SK-N-MC (cell line): ENCODE results near the gene VWCE.

Source experiments
- DNase-seq: peaks from one replicate; pipeline ENCODE4 v3.0.0-alpha.2; 2011; ENCODE audit warnings: low read depth, low spot score
- H3K27ac ChIP-seq: fragments of 200-600 bp; sonication (generic); 2 replicates; pipeline ENCODE4 v1.5.1; 2016; ENCODE audit warnings: mixed run types
- H3K36me3 ChIP-seq: fragments of 200-600 bp; sonication (generic); 2 replicates; pipeline ENCODE4 v1.6.1; 2017; ENCODE audit warnings: antibody characterized with exemption, low read length, mixed read lengths; ENCODE audit not compliant: insufficient read depth
- H3K4me3 ChIP-seq: fragments of 200-600 bp; sonication (generic); 2 replicates; pipeline ENCODE4 v1.5.1; 2016
- H3K9ac ChIP-seq: fragments of 200-600 bp; sonication (generic); 2 replicates; pipeline ENCODE4 v1.8.0; 2017; ENCODE audit warnings: mixed run types, mixed read lengths; ENCODE audit not compliant: insufficient read length
- H3K9me3 ChIP-seq: fragments of 200-600 bp; sonication (generic); 2 replicates; pipeline ENCODE4 v1.6.1; 2017; ENCODE audit warnings: low read depth, mild to moderate bottlenecking, antibody characterized with exemption, low read length, moderate library complexity, mixed read lengths
- EZH2 ChIP-seq: fragments of 200-600 bp; sonication (generic); IDR thresholded peaks from one replicate; pipeline ENCODE4 v1.6.1; 2017; ENCODE audit warnings: antibody characterized with exemption
- FOXP2 ChIP-seq: optimal IDR thresholded peaks from 2 replicates; pipeline ENCODE3; 2011; ENCODE audit warnings: mild to moderate bottlenecking, moderate library complexity; ENCODE audit not compliant: insufficient read depth; ENCODE audit errors: extremely low read length, control extremely low read depth
- POLR2AphosphoS5 ChIP-seq: IDR thresholded peaks from 2 replicates; pipeline ENCODE4 v1.6.1; 2012; ENCODE audit warnings: mild to moderate bottlenecking, low read depth, low read length, borderline replicate concordance

The VWCE gene

DNA sequence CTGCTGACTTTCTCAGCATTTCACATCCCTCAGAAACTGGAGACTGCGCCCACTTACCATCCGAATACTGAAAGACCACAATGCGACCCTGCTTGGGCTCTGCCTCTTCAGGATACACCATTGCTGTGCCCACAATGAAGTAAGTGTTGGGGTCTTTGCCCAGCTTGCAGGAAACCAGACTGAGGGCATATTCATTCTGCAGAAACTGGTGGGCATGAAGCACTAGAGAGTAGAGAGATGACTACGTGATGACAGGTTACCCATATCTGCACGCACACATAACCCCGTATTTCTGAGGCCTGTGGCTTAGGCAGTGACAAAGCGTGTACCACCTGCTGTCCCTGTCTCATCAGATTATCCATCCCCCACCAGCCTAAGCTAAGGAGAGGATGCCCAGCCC is 14.6 kb upstream of the VWCE start:
- Histone ChIP-seq H3K36me3 (peaks cover 94% of the 10 kb centered on the region), H3K9ac (no peak overlapping the region), H3K4me3 (no peak overlapping the region), H3K27ac (no peak overlapping the region), H3K9me3 (no peaks in the 10 kb centered on the region)
- TF ChIP-seq EZH2 (no peak), POLR2AphosphoS5 (no peak), FOXP2 (no peak)
- no peak for DNase-seq

DNA sequence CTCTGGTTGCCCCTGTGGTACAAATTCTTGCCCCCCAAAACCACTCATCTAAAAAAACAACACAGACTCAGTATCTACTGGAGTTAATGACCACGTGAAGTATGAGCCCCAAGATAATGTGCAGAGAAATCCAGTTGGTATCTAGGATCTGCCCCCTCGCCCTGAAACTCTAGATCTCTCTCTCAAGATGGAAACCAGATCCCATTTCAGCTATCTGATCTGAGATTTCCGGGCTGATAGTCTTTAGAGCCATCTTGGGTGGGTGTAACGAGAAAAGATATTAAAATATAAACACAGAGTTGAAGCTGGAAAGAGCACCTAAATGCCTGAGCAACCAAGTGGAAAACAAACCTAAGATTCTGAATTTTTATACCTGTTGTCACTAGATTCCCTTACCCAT is 14.0 kb upstream of the VWCE start:
- no peak overlapping the region for H3K27ac ChIP-seq
- no peak for DNase-seq
- no peak overlapping the region for H3K9ac ChIP-seq
- no peaks in the 10 kb centered on the region for H3K9me3 ChIP-seq
- H3K4me3 ChIP-seq = no peak overlapping the region
- TF ChIP-seq FOXP2 = no peak
- TF ChIP-seq EZH2 = no peak
- no peak for TF ChIP-seq POLR2AphosphoS5
- H3K36me3 ChIP-seq = peaks cover 91% of the 10 kb centered on the region

DNA sequence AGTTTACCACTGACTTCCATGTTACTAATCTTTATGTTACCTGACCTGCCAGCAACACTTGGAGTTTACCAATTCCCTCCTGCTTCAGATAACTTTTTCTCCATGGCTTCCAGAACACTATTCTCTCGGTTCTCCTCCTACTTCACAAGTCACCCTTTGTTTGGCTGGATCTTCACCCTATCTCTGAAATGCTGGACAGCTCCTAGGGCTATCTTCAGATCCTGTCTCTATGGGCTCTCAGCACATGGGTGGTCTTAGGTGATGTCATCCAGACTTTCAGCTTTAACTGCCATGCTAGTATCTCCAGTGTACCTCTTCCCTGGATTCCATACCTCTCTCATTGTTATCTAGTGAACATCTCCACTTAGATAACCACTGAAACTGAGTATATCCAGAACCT is 12.2 kb upstream of the VWCE start:
- TF ChIP-seq EZH2 (no peak), POLR2AphosphoS5 (no peak), FOXP2 (no peak)
- H3K27ac ChIP-seq = no peak overlapping the region
- DNase-seq = no peak
- H3K9ac ChIP-seq = no peak overlapping the region
- H3K9me3 ChIP-seq = no peaks in the 10 kb centered on the region
- peaks cover 89% of the 10 kb centered on the region for H3K36me3 ChIP-seq
- H3K4me3 ChIP-seq = no peak overlapping the region

DNA sequence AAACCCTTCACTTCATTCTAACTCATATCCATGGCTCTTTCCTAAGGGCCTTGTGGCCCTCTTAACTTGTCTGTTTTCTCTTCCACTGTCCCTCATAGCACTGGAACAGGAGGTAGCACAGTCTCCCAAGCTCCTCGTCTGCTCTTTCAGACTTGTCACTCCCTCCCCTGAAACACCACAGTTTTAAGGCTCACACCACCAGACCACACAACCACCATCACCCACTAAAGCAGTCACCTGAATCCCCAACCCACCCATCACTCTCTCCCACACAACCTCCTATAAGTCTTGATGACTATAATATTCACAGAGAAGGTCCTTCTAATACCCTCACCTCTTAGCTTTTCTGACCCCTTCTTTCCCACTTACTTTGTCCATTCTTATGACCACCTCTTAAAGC is 11.1 kb upstream of the VWCE start:
- Histone ChIP-seq H3K9ac (no peak overlapping the region), H3K27ac (no peak overlapping the region), H3K4me3 (no peak overlapping the region), H3K36me3 (peaks cover 89% of the 10 kb centered on the region), H3K9me3 (no peaks in the 10 kb centered on the region)
- DNase-seq = no peak
- TF ChIP-seq FOXP2 = no peak
- TF ChIP-seq POLR2AphosphoS5 = no peak
- TF ChIP-seq EZH2 = no peak

DNA sequence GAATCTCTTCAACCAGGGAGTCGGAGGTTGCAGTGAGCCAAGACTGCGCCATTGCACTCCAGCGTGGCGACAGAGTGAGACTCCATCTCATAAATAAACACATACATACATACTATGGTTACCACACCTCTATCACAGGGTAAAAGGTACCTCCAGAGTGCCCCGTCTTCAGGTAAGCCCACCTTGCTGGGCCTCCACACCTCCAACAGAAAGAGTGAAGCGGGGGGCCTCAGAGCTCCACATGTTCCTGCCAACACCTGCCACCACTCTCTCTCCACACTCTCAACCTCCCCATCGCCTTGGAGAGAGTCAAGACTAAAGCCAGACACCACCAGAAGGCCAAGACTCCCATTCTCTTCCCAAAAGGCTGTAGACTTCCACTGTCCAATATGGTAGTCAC is 10.3 kb upstream of the VWCE start:
- Histone ChIP-seq H3K27ac (no peak overlapping the region), H3K9ac (no peak overlapping the region), H3K36me3 (peaks cover 90% of the 10 kb centered on the region), H3K9me3 (no peaks in the 10 kb centered on the region), H3K4me3 (no peak overlapping the region)
- TF ChIP-seq POLR2AphosphoS5 (no peak), FOXP2 (no peak), EZH2 (no peak)
- no peak for DNase-seq

DNA sequence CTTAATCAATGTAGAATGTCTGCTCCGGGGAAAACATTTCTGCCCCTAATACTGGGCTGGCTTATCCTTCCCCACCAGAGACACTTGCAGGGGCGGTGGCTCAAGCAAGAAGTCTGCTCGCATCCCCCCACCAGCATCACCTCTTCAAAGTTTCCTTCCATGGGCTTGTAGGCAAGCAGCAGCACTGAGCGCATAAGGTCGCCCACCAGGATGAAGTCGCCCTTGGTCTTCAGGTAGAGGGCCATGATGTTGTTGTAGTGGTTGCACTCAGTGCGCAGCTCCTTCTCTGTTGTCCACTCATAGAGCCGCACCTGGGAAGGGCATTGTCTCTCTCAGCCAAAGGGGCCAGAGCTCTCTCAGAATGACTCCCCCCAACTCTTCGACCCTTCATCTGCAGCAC is 8.6 kb upstream of the VWCE start:
- Histone ChIP-seq H3K27ac (no peak overlapping the region), H3K9me3 (no peaks in the 10 kb centered on the region), H3K36me3 (peaks cover 84% of the 10 kb centered on the region), H3K4me3 (no peak overlapping the region), H3K9ac (no peak overlapping the region)
- TF ChIP-seq EZH2 (no peak), POLR2AphosphoS5 (no peak), FOXP2 (no peak)
- DNase-seq = no peak

DNA sequence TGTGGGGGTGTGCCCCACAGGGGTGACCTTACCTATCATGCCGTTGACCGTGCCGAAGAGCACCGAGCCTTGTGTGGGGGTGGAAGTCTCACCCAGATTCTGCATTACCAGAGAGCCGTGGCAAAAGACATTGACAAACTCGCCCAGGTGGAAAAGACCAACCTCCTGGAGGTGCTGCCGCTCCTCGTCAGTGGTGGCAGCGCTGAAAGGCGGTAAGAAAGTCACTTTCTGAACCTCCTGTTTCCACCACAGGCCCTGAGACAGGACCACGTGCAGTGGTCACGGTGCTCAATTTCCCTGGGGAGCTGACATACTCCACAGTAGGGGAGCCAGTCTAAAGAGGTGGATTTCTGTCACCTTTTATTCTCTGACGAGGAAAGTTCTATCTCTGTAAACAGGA is 7.4 kb upstream of the VWCE start:
- H3K4me3 ChIP-seq = no peak overlapping the region
- H3K9ac ChIP-seq = no peak overlapping the region
- peaks cover 73% of the 10 kb centered on the region for H3K36me3 ChIP-seq
- no peak overlapping the region for H3K27ac ChIP-seq
- no peak for TF ChIP-seq POLR2AphosphoS5
- TF ChIP-seq FOXP2 = no peak
- no peak for TF ChIP-seq EZH2
- no peak for DNase-seq
- no peaks in the 10 kb centered on the region for H3K9me3 ChIP-seq

DNA sequence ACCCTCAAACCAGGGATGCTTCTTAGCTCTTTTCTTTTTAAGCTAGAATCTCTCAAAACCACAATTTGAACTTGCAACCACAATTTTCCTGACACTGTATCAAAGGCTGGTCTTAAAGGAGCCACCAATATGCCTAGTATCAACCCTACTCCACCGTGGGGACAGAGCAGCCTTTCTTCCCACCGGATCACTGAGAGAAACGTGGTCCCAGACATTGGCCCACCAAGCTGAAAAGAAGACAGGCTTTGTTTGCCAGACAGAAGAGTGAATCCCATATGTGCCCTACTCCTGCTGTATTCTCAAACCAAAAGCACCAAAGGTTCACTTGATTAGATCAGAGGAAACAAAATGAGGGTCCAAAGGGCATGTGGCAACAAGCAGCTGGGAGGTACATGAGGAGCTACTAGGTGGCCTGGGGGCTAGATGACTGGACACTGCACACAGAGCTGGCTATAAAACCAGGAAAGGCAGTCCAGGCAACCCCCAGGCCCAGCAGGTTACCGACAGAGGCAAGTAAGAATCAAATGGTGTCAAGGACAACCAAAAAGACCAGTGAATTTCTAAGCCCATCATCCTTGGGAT is 3.6 kb upstream of the VWCE start:
- Histone ChIP-seq H3K9me3 (no peaks in the 10 kb centered on the region), H3K9ac (no peak overlapping the region), H3K36me3 (peaks cover 42% of the 10 kb centered on the region), H3K4me3 (no peak overlapping the region), H3K27ac (no peak overlapping the region)
- TF ChIP-seq EZH2 = no peak
- no peak for TF ChIP-seq FOXP2
- TF ChIP-seq POLR2AphosphoS5 = no peak
- DNase-seq = no peak

DNA sequence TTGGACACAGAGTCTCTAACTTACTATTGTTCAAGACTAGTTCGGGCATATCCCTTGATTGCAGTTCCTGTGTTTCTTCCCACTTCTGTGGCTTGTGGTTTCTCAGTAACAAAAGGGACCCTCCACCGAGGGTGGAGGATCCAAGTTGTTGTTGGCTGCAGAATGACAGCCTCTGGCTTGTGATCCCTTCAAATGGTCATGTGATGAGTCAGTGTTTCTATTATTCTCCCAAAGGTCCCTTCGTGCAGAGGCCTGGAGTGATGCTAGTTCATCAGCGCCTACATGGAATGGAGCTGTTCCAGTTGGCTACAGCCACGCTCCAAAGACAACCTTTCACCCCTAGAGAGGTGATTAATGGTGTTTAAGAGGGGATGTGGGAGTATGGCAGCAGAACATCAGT is 2.6 kb upstream of the VWCE start:
- Histone ChIP-seq H3K9me3 (no peaks in the 10 kb centered on the region), H3K36me3 (peaks cover 34% of the 10 kb centered on the region), H3K4me3 (no peak overlapping the region), H3K27ac (peak overlapping the region; percentile 42; the same call in 1 of the 2 replicates), H3K9ac (no peak overlapping the region)
- no peak for DNase-seq
- TF ChIP-seq EZH2 (no peak), POLR2AphosphoS5 (no peak), FOXP2 (no peak)
